A549 (cell line): Measurements from ENCODE around the gene UNC45B. TPM values are rescaled to one million over a fixed set of nuclear protein-coding genes. Genes with fewer than 3 reads are reported as not detected.
"Not testable (repeated sequence)": the region's sequence is repeated elsewhere in the genome, so short reads cannot be mapped to it uniquely, and the experiment has no call there.

Experiments
- ATAC-seq, 2 experiments: fragments of 200-7000 bp in 1 of 2; fragments of >200 bp in 1 of 2; cut with Nextera tagmentation in 1 of 2; cut with Tn5 transposase in 1 of 2; 3 replicates each; pipeline versions ENCODE4 v1.8.0 to v1.9.1; 2018 to 2020; ENCODE audit warnings: mild to moderate bottlenecking in 1 of 2, moderate library complexity in 1 of 2
- CTCF ChIA-PET: fragments of 300-600 bp; sonication (Branson Sonifier 250); formaldehyde crosslinking; extraction: SDS; loops from one replicate; lab custom pipeline; 2021; ENCODE audit warnings: antibody characterized with exemption, inconsistent platforms; lab: Yijun Ruan, JAX
- POLR2A ChIA-PET: fragments of 350-600 bp; formaldehyde crosslinking; extraction: SDS; loops from one replicate; lab custom pipeline; 2021; ENCODE audit warnings: antibody characterized with exemption, inconsistent platforms; lab: Yijun Ruan, JAX
- DNase-seq, 2 experiments: peaks; one replicate each; pipeline versions ENCODE4 v3.0.0 to v3.0.0-alpha.2; 2011 to 2016; ENCODE audit warnings: low read depth in 1 of 2, low spot score in 1 of 2
- FAIRE-seq: peaks from 2 replicates; lab custom pipeline; 2011; peaks lifted over from hg19 to GRCh38; lab: Jason Lieb, UNC
- H3K27ac ChIP-seq, 2 experiments: fragments of >200 bp; sonication (Bioruptor Twin); formaldehyde crosslinking; 3 replicates each; pipeline ENCODE4 v1.5.1; 2016 to 2017
- H3K4me1 ChIP-seq: fragments of >200 bp; sonication (Bioruptor Twin); formaldehyde crosslinking; 3 replicates; pipeline ENCODE4 v1.6.1; 2016
- H3K4me2 ChIP-seq: fragments of >200 bp; sonication (Bioruptor Twin); formaldehyde crosslinking; 3 replicates; pipeline ENCODE4 v1.6.1; 2016
- H3K4me3 ChIP-seq: fragments of >200 bp; sonication (Bioruptor Twin); formaldehyde crosslinking; 3 replicates; pipeline ENCODE4 v1.5.1; 2016
- H3K9me3 ChIP-seq: fragments of >200 bp; sonication (Bioruptor Twin); formaldehyde crosslinking; 3 replicates; pipeline ENCODE4 v1.6.1; 2016
- CBX8 ChIP-seq: fragments of 200-600 bp; sonication (generic); IDR thresholded peaks from 2 replicates; pipeline ENCODE4 v1.6.1; 2016
- CEBPB ChIP-seq, 2 experiments: fragments of >200 bp in 1 of 2; sonication (Bioruptor Twin) in 1 of 2; formaldehyde crosslinking in 1 of 2; IDR thresholded peaks; 2 replicates each; pipeline ENCODE4 v1.6.1; 2012 to 2016
- CHD2 ChIP-seq: fragments of 150-350 bp; IDR thresholded peaks from 2 replicates; pipeline ENCODE4 v1.6.1; 2014; ENCODE audit warnings: low read length; ENCODE audit not compliant: partially characterized antibody
- CHD4 ChIP-seq: fragments of 200-600 bp; sonication (generic); IDR thresholded peaks from 2 replicates; pipeline ENCODE4 v1.6.1; 2016; ENCODE audit warnings: antibody characterized with exemption, mild to moderate bottlenecking, borderline replicate concordance
- EHF ChIP-seq: fragments of 250-450 bp; sonication (Bioruptor Pico); IDR thresholded peaks from 2 replicates; pipeline ENCODE4 v1.5.0; 2020; ENCODE audit warnings: mild to moderate bottlenecking
- EP300 ChIP-seq, 2 experiments: fragments of >200 bp; sonication (Bioruptor Twin); formaldehyde crosslinking; IDR thresholded peaks; 2 replicates in 1 of 2; 3 replicates in 1 of 2; pipeline ENCODE4 v1.6.1; 2016 to 2017
- HDAC2 ChIP-seq: fragments of 200-600 bp; sonication (generic); IDR thresholded peaks from 2 replicates; pipeline ENCODE4 v1.6.1; 2016
- HEYL ChIP-seq: fragments of 250-450 bp; sonication (Bioruptor Pico); IDR thresholded peaks from 2 replicates; pipeline ENCODE4 v1.8.0; 2021; ENCODE audit warnings: mild to moderate bottlenecking, moderate library complexity
- JUN ChIP-seq, 2 experiments: fragments of >200 bp; sonication (Bioruptor Twin); formaldehyde crosslinking; IDR thresholded peaks; 2 replicates in 1 of 2; 3 replicates in 1 of 2; pipeline ENCODE4 v1.6.1; 2016 to 2017
- KDM1A ChIP-seq: fragments of 200-600 bp; sonication (generic); IDR thresholded peaks from 2 replicates; pipeline ENCODE4 v1.6.1; 2016; ENCODE audit warnings: low read depth, mild to moderate bottlenecking
- MYC ChIP-seq: IDR thresholded peaks from 2 replicates; pipeline ENCODE4 v1.6.1; 2012; ENCODE audit warnings: mild to moderate bottlenecking, inconsistent platforms, low read length, improper control_type of control experiment, borderline replicate concordance
- NR3C1 ChIP-seq: fragments of >200 bp; sonication (Bioruptor Twin); formaldehyde crosslinking; IDR thresholded peaks from 3 replicates; pipeline ENCODE4 v1.6.1; 2017
- POLR2A ChIP-seq: IDR thresholded peaks from 2 replicates; pipeline ENCODE4 v1.6.1; 2012; ENCODE audit warnings: mild to moderate bottlenecking, low read length
- RAD21 ChIP-seq, 2 experiments: fragments of >200 bp in 1 of 2; sonication (Bioruptor Twin) in 1 of 2; formaldehyde crosslinking in 1 of 2; IDR thresholded peaks in 1 of 2; conservative IDR thresholded peaks in 1 of 2; 2 replicates in 1 of 2; 3 replicates in 1 of 2; pipeline ENCODE4 v1.6.1; 2012 to 2018; ENCODE audit warnings: inconsistent platforms in 1 of 2
- RARB ChIP-seq: fragments of 250-450 bp; sonication (Bioruptor Pico); IDR thresholded peaks from 2 replicates; pipeline ENCODE4 v1.8.0; 2021; ENCODE audit warnings: mild to moderate bottlenecking, moderate library complexity
- RCOR1 ChIP-seq: fragments of 150-350 bp; IDR thresholded peaks from 2 replicates; pipeline ENCODE4 v1.6.1; 2014; ENCODE audit warnings: antibody characterized with exemption, low read length, low read depth
- SREBF2 ChIP-seq: fragments of 450-650 bp; IDR thresholded peaks from 2 replicates; pipeline ENCODE4 v1.6.1; 2014; ENCODE audit warnings: mild to moderate bottlenecking, moderate library complexity
- TP53 ChIP-seq: fragments of 250-450 bp; sonication (Bioruptor Pico); IDR thresholded peaks from 2 replicates; pipeline ENCODE4 v1.5.0; 2021; ENCODE audit warnings: mild to moderate bottlenecking, moderate library complexity
- ZFP36 ChIP-seq: fragments of 450-650 bp; IDR thresholded peaks from 2 replicates; pipeline ENCODE4 v1.6.1; 2014; ENCODE audit warnings: borderline replicate concordance; ENCODE audit not compliant: partially characterized antibody
- WGBS: methylation state at CpG from one replicate; pipeline ENCODE4 v1.1.6; 2017; ENCODE audit errors: missing lambda C conversion rate; 5-methylcytosine and 5-hydroxymethylcytosine counted together
- polyA plus RNA-seq, 4 experiments: library from polyadenylated mRNA; depleted of rRNA in 3 of 4; stranded (reverse); fragments of >200 nt; fragmentation: RNase III in 1 of 4; extraction: RNeasy Plus Mini Kit Qiagen cat#74134 plus additional on column Dnase treatment in 1 of 4; gene quantifications; 2 replicates in 3 of 4; 3 replicates in 1 of 4; pipeline ENCODE4 v1.2.3, GENCODE V29; 2011 to 2017
- TF ChIP-seq, protein P1 (sequence below): IDR thresholded peaks from 2 replicates; pipeline ENCODE4 v1.6.1; 2012; ENCODE audit warnings: low read depth, borderline replicate concordance
- TF ChIP-seq, protein P2 (sequence below): fragments of 200-600 bp; sonication (generic); IDR thresholded peaks from 2 replicates; pipeline ENCODE4 v1.6.1; 2016; ENCODE audit warnings: antibody characterized with exemption, mild to moderate bottlenecking, moderate library complexity

Gene UNC45B
- polyA plus RNA-seq, 2 of the 4 experiments (the other 2 are of a cell fraction): not detected

DNA sequence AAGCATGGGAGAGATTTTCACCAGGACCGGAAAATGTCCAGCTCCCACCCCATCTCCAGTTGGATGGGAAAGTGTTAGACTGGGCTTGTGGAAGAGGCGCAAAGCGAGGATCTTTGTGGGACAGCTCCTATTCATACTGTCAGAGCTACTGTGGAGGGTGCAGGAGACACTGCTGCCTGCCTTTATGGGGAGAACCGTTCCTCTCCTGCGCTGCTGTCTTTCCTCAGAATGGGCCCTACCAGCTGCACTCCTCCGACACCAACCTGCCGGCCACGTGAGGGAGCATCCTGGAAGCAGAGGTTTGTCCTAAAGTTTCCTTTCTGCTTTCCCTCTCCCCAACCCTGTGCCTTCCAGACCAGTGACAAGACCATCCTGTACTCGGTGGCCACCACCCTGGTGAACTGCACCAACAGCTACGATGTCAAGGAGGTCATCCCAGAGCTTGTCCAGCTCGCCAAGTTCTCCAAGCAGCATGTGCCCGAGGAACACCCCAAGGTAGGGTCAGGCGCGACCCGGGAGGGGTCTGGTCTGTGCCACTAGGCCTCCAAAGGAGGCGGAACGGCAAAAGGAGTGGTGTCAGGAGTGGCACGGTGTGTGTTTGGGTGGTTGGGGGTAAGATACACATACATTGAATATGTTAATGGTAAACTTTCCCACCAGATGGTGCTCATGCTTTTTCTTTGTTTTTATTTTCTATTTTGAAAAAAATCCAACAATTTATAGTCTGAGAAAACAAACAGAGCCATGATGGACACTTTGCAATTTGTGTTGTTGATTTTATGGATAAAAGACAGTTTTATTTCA lies 23.6 kb downstream of the UNC45B start (continued):
- no peak for TF ChIP-seq HEYL (CRISPR knock-in tag)
- no peak for TF ChIP-seq EP300 (IDR thresholded peaks at IDR 0.05)
- no peak for TF ChIP-seq TP53 (CRISPR knock-in tag)

DNA sequence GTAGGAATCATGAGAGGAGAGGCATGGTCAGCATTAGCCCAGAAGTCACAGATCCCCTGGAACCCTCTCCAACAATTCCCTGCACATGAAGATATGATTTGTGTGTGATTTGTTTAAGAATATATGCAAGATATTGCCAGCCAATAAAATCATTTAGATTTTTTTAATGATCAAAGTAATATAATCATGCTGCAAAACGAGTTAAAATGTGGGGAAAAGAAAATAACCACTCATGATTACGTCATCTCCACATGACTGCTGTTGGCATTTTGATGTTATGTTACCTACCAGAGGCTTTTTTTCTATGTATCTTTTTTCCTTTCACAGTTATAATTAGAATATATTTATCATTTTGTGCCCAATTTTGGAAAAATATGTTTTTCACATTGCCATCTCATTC lies 24.2 kb downstream of the UNC45B start:
- no peak overlapping the region for H3K4me3 ChIP-seq
- peaks cover 6% of the 10 kb centered on the region; the same call in 2 of the 3 replicates for H3K4me1 ChIP-seq
- POLR2A ChIA-PET: no interaction called here
- TF ChIP-seq CHD4 (no peak), MYC (no peak), RCOR1 (no peak), EP300 (IDR thresholded peaks at IDR 0.05) (no peak), RAD21 (conservative IDR thresholded peaks at IDR 0.05 in 1 of 2, IDR thresholded peaks at IDR 0.05 in 1 of 2) (0 out of 5 replicates have a peak, but pooled peaks of 1 of the 2 experiments have one; percentile 2), NR3C1 (no peak), CEBPB (IDR thresholded peaks at IDR 0.05) (peak in 1 of 2 experiments; percentile 39; a peak in 1 of 4 replicates)
- whole genome bisulfite sequencing: 55% methylated on average over 2 of the region's 2 CpGs
- no peak overlapping the region for H3K4me2 ChIP-seq
- FAIRE-seq (peak; percentile 43), DNase-seq (no peak), ATAC-seq (peak in 1 of 2 experiments; percentile 30; a peak in 2 of 6 replicates)
- CTCF ChIA-PET: interaction anchor here (0.7 to 13.9 kb wide), 6 partner anchors 31 to 576 kb away, joined by 3 to 308 read pairs (median 6); partner anchors contain the start of gene SLFN12L
- H3K9me3 ChIP-seq: no peaks in the 10 kb centered on the region
- no peak overlapping the region for H3K27ac ChIP-seq

DNA sequence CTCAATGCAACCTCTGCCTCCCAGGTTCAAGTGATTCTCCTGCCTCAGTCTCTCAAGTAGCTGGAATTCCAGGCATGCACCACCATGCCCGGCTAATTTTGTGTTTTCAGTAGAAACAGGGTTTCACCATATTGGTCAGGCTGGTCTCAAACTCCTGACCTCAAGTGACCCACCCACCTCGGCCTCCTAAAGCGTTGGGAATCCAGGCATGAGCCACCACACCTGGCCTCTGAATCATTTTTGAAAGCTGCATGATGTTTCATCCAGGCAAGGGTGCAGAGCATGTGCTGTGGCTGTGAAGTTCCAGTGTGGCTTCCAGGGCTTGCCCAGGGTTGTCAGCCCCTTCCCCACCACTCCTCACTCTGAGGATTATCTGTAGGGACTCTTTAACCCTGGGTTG lies 24.7 kb downstream of the UNC45B start:
- FAIRE-seq, H3K4me3 ChIP-seq, H3K4me1 ChIP-seq, ATAC-seq, H3K27ac ChIP-seq, H3K4me2 ChIP-seq, H3K9me3 ChIP-seq, DNase-seq: not testable (repeated sequence)
- ChIA-PET POLR2A (interaction anchor here (0.6 kb wide), 1 partner anchor 476 kb away, joined by 3 read pairs; no protein-coding TSS in a partner anchor), CTCF (interaction anchor here (0.7 to 13.9 kb wide), 5 partner anchors 28 to 576 kb away, joined by 3 to 308 read pairs (median 4); partner anchors contain the start of gene SLFN12L)
- WGBS: 83% methylated on average over 3 of the region's 3 CpGs

DNA sequence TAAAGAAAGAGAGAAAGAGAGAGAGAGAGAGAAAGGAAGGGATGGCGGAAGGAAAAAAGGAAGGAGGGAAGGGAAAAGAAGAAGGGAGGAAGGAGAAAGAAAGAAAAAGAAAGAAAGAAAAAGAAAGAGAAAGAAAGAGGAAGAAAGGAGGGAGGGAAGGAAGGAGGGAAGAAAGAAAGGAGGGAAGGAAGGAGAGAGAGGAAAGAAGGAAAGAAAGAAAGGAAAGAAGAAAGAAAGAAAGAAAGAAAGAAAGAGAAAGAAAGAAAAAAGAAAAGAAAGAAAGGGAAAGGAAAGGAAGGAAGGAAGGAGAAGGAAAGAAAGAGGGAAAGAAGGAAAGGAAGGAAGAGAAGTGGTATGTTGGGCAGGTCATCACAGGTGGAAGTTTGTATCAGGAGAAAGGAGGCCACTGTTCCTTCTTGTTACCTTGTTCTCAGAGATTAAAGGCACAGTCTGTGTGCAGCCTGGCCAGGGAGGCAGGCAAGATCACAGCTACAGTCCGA lies 27.3 kb downstream of the UNC45B start:
- H3K9me3 ChIP-seq: no peaks in the 10 kb centered on the region
- no peak for DNase-seq
- POLR2A ChIA-PET: no interaction called here
- H3K4me2 ChIP-seq: no peak overlapping the region
- no peak; a peak in 1 of 6 replicates for ATAC-seq
- TF ChIP-seq EHF (CRISPR knock-in tag): no peak
- TF ChIP-seq ZFP36: no peak
- peaks cover 6% of the 10 kb centered on the region; the same call in 2 of the 3 replicates for H3K4me1 ChIP-seq
- no peak for FAIRE-seq
- WGBS: 67% methylated on average over 2 of the region's 2 CpGs
- no peak overlapping the region for H3K4me3 ChIP-seq
- CTCF ChIA-PET: interaction anchor here (0.6 to 13.9 kb wide), 5 partner anchors 9 to 363 kb away, joined by 3 to 308 read pairs (median 3); partner anchors contain the start of gene SLFN12L
- H3K27ac ChIP-seq: no peak overlapping the region

DNA sequence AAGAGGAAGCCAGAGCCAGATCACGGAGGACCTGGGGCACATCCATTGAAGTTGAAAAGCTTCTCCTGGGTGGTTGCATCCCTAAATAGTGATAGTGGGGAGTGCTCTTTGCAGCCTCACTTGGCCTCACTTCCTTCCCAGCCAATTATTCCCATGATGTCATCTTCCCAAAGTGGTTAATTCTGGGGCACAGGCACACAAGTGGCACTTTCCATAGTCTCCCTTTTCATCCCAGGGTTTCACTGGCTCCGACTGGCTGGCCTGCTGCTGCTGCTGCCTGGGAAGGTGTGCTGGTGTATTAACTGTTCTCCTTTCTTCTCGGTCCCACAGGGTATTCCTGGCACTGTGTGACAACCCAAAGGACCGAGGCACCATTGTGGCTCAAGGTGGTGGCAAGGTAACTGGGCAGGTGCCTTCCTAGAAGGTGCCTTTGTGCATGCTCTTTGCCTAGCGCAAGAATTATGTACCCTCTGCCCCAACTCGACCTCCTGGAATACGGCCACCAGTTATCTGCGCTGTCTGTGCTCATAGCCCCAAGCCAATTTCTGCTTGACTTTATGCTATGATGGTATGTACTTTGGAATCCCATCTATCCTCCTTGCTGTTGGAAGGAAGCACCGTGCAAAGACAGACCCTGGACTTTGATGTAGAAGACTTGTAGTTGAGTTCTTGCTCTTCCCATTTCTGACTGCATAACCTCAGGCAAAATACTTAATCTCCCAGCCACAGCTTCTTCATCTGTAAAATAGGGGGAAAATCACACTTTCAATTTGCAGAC lies 28.2 kb downstream of the UNC45B start:
- Histone ChIP-seq H3K9me3 (no peaks in the 10 kb centered on the region), H3K4me2 (no peak overlapping the region), H3K4me3 (no peak overlapping the region), H3K4me1 (peaks cover 6% of the 10 kb centered on the region; the same call in 2 of the 3 replicates), H3K27ac (no peak overlapping the region)
- CTCF ChIA-PET: interaction anchor here (1.1 to 13.9 kb wide), 5 partner anchors 8 to 756 kb away, joined by 3 to 308 read pairs (median 3); partner anchors contain the start of gene SLFN12L
- TF ChIP-seq RAD21 (conservative IDR thresholded peaks at IDR 0.05 in 1 of 2, IDR thresholded peaks at IDR 0.05 in 1 of 2) (no peak), SREBF2 (no peak), CHD2 (no peak), HDAC2 (no peak), JUN (IDR thresholded peaks at IDR 0.05) (no peak), KDM1A (no peak), RARB (no peak), POLR2A (no peak), RCOR1 (no peak), CBX8 (no peak)
- TF ChIP-seq, protein P1, sequence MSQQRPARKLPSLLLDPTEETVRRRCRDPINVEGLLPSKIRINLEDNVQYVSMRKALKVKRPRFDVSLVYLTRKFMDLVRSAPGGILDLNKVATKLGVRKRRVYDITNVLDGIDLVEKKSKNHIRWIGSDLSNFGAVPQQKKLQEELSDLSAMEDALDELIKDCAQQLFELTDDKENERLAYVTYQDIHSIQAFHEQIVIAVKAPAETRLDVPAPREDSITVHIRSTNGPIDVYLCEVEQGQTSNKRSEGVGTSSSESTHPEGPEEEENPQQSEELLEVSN: no peak
- TF ChIP-seq, protein P2, sequence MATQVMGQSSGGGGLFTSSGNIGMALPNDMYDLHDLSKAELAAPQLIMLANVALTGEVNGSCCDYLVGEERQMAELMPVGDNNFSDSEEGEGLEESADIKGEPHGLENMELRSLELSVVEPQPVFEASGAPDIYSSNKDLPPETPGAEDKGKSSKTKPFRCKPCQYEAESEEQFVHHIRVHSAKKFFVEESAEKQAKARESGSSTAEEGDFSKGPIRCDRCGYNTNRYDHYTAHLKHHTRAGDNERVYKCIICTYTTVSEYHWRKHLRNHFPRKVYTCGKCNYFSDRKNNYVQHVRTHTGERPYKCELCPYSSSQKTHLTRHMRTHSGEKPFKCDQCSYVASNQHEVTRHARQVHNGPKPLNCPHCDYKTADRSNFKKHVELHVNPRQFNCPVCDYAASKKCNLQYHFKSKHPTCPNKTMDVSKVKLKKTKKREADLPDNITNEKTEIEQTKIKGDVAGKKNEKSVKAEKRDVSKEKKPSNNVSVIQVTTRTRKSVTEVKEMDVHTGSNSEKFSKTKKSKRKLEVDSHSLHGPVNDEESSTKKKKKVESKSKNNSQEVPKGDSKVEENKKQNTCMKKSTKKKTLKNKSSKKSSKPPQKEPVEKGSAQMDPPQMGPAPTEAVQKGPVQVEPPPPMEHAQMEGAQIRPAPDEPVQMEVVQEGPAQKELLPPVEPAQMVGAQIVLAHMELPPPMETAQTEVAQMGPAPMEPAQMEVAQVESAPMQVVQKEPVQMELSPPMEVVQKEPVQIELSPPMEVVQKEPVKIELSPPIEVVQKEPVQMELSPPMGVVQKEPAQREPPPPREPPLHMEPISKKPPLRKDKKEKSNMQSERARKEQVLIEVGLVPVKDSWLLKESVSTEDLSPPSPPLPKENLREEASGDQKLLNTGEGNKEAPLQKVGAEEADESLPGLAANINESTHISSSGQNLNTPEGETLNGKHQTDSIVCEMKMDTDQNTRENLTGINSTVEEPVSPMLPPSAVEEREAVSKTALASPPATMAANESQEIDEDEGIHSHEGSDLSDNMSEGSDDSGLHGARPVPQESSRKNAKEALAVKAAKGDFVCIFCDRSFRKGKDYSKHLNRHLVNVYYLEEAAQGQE: no peak
- POLR2A ChIA-PET: interaction anchor here (0.6 kb wide), 1 partner anchor 111 kb away, joined by 3 read pairs; no protein-coding TSS in a partner anchor
- DNase-seq (no peak), ATAC-seq (no peak), FAIRE-seq (no peak)
- 53% methylated on average over 9 of the region's 9 CpGs for WGBS
